Erythroblast (primary cell): ENCODE data around the gene NEMP2.

Experiments used
- DNase-seq, 2 experiments: peaks; one replicate each; lab custom pipeline; 2025; lab: John Stamatoyannopoulos, UW
- GATA1 ChIP-seq: IDR thresholded peaks from 2 replicates; pipeline ENCODE4 v1.6.1; 2011; ENCODE audit warnings: low read depth, mild to moderate bottlenecking, control low read depth, low read length, moderate library complexity
- POLR2A ChIP-seq: IDR thresholded peaks from 2 replicates; pipeline ENCODE4 v1.6.1; 2011; ENCODE audit warnings: mild to moderate bottlenecking, low read length

The NEMP2 gene

DNA sequence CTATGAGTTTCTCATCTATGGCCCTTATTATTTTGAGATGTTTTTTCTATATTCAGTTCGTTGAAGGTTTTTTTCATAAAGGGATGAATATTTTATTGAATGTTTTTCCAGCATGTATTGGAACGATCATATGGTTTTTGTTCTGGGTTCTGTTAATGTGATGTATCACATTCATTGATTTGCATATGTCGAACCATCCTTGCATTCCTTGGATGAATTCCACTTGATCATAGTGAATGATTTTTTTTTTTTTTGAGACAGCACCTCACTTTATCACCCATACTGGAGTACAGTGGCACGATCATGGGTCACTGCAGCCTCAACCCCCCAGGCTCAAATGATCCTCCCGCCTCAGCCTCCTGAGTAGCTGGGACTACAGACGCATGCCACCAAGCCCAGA is 5.5 kb upstream of the NEMP2 start:
- TF ChIP-seq GATA1: no peak
- no peak for TF ChIP-seq POLR2A
- peak; percentile 52 to 54 for DNase-seq

DNA sequence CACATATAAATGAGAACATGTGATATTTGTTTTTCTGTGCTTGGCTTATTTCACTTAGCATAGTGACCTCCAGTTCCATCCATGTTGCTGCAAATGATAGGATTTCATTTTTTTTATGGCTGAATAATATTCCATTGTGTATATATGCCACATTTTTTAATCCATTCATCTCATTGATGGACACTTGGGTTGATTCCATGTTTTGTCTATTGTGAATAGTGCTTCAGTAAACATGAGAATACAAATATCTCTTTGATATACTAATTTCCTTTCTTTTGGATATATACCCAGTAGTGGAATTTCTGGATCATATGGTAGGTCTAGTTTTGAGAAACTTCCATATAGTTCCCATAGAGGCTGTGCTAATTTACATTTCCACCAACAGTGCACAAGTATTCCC is 3.7 kb upstream of the NEMP2 start:
- TF ChIP-seq POLR2A (no peak), GATA1 (no peak)

GRCh38 chr2:190537765-190538164 is 3.2 kb upstream of the NEMP2 start:
- TF ChIP-seq POLR2A (no peak), GATA1 (no peak)
- DNase-seq: peak in 1 of 2 experiments; percentile 8

More for the DNA sequence above, 3.7 kb upstream of the NEMP2 start:
- no peak for DNase-seq

GRCh38 chr2:190535586-190535985 is 1.1 kb upstream of the NEMP2 start:
- peak; percentile 29 to 44 for DNase-seq
- TF ChIP-seq POLR2A (no peak), GATA1 (no peak)

DNA sequence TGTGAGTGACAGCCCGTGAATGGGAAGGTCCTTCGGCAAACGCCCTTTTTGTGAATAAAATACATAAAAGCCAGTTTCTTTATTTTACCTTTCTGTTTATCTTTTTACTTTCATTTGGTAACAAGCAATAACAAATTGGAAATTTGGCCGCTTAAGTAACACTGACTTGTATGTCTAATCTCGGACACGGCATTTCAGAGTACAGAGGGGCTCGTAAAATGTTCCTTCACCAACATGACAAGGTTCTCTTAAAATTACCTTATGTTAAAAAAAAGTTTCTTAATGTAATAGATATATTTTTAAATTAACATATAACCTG is 558 bp upstream of the NEMP2 start:
- TF ChIP-seq POLR2A (no peak), GATA1 (no peak)
- no peak for DNase-seq

GRCh38 chr2:190533968-190534309 is 583 bp downstream of the NEMP2 start:
- DNase-seq: no peak
- TF ChIP-seq GATA1: no peak
- no peak for TF ChIP-seq POLR2A

GRCh38 chr2:190533175-190533967 is 1.2 kb downstream of the NEMP2 start:
- DNase-seq: no peak
- TF ChIP-seq POLR2A (no peak), GATA1 (no peak)

DNA sequence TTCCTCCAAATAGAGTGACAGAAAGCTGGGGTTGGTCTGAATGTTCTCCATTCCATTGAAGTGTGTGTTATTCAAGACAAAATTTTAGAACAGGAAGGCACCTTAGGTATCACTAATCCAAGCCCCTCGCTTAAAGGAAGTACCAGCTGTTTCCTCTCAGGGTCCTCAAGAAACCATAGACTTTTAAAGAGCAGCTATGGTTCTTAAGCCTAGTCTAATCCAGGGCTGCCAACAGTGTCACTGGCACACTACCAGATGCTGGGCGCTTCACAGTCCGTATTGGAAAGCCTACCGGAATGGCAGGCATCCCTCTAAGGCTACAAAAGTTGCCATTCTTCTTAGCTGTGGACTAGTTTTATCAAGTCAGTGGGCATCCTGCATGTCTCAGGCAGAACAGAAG is 1.9 kb downstream of the NEMP2 start:
- TF ChIP-seq POLR2A: no peak
- no peak for TF ChIP-seq GATA1
- no peak for DNase-seq

GRCh38 chr2:190530248-190530900 is 4.1 kb downstream of the NEMP2 start:
- no peak for TF ChIP-seq POLR2A
- TF ChIP-seq GATA1: no peak
- peak in 1 of 2 experiments; percentile 20 for DNase-seq

DNA sequence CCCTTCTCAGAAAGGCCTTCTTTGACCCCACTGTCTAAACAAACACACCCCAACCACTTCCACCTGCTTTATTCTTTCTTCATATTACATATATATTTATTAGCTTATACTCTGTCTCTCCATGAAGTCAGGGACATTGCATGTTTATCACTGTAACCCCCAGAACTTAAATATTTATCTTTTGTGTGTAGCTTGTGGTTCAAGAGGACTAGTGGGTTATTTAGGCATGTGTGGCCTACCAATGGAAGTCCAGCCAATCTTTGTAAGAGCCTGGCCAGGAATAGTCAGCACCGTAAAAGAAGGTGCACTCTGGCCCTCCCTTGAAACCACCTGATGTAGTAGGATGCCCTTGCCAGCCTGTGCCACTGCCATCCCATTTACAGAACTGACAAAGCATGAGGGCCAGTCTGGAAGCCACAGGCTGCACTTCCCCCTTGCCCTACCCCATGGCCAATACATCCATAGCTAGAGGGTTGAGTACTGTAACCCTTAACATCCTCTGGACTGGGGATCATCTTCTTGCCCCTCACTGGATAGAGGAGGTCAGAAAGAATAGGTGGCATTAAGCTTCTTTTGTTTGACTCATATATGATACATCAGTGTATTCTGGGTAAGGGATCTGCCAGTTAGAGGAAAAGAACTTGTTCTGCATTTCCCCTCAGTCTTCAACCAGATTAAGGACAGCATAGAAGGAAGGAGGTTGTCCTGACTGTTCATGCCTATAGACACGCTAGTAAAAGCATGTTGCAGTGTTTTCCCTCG is 4.9 kb downstream of the NEMP2 start:
- no peak for TF ChIP-seq POLR2A
- no peak for TF ChIP-seq GATA1
- DNase-seq: no peak

GRCh38 chr2:190528521-190529001 is 6.0 kb downstream of the NEMP2 start:
- DNase-seq: peak in 1 of 2 experiments; percentile 50
- TF ChIP-seq POLR2A (no peak), GATA1 (no peak)

DNA sequence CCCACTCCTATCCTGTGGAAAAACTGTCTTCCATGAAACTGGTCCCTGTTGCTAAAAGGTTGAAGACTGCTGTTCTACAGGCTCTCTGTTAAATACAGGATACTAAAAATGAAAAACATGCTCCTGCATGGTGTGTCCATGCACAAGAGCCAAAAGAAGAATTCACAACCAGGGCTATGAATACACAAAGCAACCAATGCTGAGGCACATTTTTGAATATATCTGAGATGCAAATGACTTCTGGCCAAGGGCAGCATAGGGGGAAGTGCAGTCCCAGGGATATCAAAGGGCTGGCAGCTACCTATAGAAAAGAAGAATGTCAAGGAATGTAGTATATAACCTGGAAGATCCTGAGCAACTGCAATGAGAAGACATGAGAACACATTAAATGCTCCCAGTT is 6.6 kb downstream of the NEMP2 start:
- TF ChIP-seq POLR2A (no peak), GATA1 (no peak)
- no peak for DNase-seq

DNA sequence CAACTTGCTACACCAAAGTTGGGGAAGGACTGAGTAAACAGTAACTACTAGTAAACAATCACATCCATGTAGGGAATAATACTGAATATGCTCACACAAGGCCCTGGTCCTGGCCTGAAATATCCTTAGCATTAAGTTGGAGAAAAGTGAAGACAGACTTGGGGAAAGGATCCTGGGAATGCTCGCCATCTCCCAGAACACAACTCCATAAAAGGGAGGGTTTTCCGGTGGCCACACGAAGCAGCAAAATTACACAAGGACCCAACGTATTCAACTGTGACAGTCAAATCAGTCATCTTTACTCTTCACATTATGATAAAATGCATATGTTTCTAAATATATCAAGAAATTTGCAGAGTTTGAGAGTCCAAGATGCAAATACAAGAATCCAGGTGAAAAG is 7.3 kb downstream of the NEMP2 start:
- TF ChIP-seq GATA1 (no peak), POLR2A (no peak)
- no peak for DNase-seq

GRCh38 chr2:190526105-190526750 is 8.3 kb downstream of the NEMP2 start:
- no peak for DNase-seq
- TF ChIP-seq GATA1 (no peak), POLR2A (no peak)
